IMR-90 (cell line): ENCODE data around the gene BARX1.
A peak's percentile ranks its signal among the peaks of the same experiment; 100 is the strongest.

Source experiments
- BHLHE40 ChIP-seq: fragments of 150-350 bp; IDR thresholded peaks from 2 replicates; pipeline ENCODE4 v1.6.1; 2016; ENCODE audit warnings: mild to moderate bottlenecking, low read depth, low read length
- CEBPB ChIP-seq: IDR thresholded peaks from 2 replicates; pipeline ENCODE4 v1.6.1; 2012; ENCODE audit warnings: low read depth, low read length, improper control_type of control experiment
- FOS ChIP-seq: fragments of 150-350 bp; IDR thresholded peaks from 2 replicates; pipeline ENCODE4 v1.6.1; 2016; ENCODE audit warnings: low read depth, low read length
- MAZ ChIP-seq: IDR thresholded peaks from 2 replicates; pipeline ENCODE4 v1.6.1; 2012; ENCODE audit warnings: low read depth, mild to moderate bottlenecking, low read length, improper control_type of control experiment, moderate library complexity, borderline replicate concordance
- MXI1 ChIP-seq: IDR thresholded peaks from 2 replicates; pipeline ENCODE4 v1.6.1; 2012; ENCODE audit warnings: low read depth, mild to moderate bottlenecking, low read length, moderate library complexity, borderline replicate concordance
- NFE2L2 ChIP-seq: fragments of 150-350 bp; IDR thresholded peaks from 2 replicates; pipeline ENCODE4 v1.6.1; 2016; ENCODE audit warnings: low read depth, mild to moderate bottlenecking, low read length
- POLR2A ChIP-seq: IDR thresholded peaks from 2 replicates; pipeline ENCODE4 v1.6.1; 2012; ENCODE audit warnings: mild to moderate bottlenecking, low read depth, low read length
- RAD21 ChIP-seq: IDR thresholded peaks from 2 replicates; pipeline ENCODE4 v1.6.1; 2012; ENCODE audit warnings: low read length, improper control_type of control experiment
- RCOR1 ChIP-seq: IDR thresholded peaks from 2 replicates; pipeline ENCODE4 v1.6.1; 2012; ENCODE audit warnings: mild to moderate bottlenecking, low read length, improper control_type of control experiment; ENCODE audit not compliant: insufficient replicate concordance
- RFX5 ChIP-seq: IDR thresholded peaks from 2 replicates; pipeline ENCODE4 v1.8.0; 2012; ENCODE audit warnings: low read depth, mild to moderate bottlenecking, low read length, moderate library complexity
- SMC3 ChIP-seq: fragments of 150-350 bp; IDR thresholded peaks from 2 replicates; pipeline ENCODE4 v1.6.1; 2016; ENCODE audit warnings: low read depth, mild to moderate bottlenecking, antibody characterized with exemption, low read length, moderate library complexity
- TF ChIP-seq, protein P1 (sequence below): conservative IDR thresholded peaks from 2 replicates; pipeline ENCODE4 v1.5.1; 2012; ENCODE audit warnings: mild to moderate bottlenecking, low read depth, low read length, improper control_type of control experiment
- TF ChIP-seq, protein P2 (sequence below): fragments of 150-350 bp; IDR thresholded peaks from 2 replicates; pipeline ENCODE4 v1.6.1; 2017; ENCODE audit warnings: mild to moderate bottlenecking, antibody characterized with exemption, low read length, low read depth
- TF ChIP-seq, protein P3 (sequence below): fragments of 150-350 bp; IDR thresholded peaks from 2 replicates; pipeline ENCODE4 v1.6.1; 2016; ENCODE audit warnings: low read depth, mild to moderate bottlenecking, low read length, moderate library complexity, borderline replicate concordance

DNA sequence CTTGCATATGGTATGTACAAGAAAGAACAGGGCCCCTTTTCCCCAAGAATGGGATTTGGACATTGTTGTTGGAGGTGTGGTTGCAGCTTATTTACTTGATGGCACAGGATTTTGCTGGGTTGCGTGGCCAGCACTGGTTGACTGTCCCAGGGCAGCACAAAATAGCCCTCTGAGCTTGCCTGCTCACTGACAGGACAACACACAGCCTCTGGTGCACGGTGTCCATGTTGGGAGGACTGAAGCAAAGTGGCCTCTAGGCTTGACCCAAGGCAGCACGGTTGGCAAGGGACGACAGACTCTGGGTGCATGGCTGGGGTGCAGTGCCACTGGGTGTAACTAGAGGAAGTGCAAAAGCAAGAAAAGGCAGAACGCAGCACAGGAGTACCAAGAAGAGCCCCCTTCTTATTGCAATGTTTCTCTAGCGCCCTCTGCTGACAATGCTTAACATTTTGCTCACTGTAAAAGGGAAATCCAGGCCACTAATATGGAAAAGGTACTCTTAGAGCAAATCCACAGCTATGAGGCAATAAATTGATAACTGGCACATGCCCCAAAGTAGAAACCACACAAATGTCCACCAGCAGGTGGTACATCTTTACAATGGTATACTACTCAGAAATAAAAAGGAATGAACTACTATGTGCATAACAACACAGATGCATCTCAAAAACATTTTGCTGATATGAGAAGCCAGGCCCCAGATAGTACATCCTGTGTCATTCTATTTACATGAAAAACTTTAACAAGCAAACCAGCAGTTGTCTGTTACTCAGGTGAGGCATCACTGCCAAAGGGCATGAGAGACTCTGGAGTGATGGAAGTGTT is 47.4 kb upstream of the BARX1 start:
- TF ChIP-seq, protein P1, sequence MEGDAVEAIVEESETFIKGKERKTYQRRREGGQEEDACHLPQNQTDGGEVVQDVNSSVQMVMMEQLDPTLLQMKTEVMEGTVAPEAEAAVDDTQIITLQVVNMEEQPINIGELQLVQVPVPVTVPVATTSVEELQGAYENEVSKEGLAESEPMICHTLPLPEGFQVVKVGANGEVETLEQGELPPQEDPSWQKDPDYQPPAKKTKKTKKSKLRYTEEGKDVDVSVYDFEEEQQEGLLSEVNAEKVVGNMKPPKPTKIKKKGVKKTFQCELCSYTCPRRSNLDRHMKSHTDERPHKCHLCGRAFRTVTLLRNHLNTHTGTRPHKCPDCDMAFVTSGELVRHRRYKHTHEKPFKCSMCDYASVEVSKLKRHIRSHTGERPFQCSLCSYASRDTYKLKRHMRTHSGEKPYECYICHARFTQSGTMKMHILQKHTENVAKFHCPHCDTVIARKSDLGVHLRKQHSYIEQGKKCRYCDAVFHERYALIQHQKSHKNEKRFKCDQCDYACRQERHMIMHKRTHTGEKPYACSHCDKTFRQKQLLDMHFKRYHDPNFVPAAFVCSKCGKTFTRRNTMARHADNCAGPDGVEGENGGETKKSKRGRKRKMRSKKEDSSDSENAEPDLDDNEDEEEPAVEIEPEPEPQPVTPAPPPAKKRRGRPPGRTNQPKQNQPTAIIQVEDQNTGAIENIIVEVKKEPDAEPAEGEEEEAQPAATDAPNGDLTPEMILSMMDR, result peak; percentile 61
- TF ChIP-seq BHLHE40, result no peak
- no peak for TF ChIP-seq POLR2A
- TF ChIP-seq MAZ, result no peak
- no peak for TF ChIP-seq NFE2L2
- TF ChIP-seq MXI1, result no peak
- TF ChIP-seq, protein P2, sequence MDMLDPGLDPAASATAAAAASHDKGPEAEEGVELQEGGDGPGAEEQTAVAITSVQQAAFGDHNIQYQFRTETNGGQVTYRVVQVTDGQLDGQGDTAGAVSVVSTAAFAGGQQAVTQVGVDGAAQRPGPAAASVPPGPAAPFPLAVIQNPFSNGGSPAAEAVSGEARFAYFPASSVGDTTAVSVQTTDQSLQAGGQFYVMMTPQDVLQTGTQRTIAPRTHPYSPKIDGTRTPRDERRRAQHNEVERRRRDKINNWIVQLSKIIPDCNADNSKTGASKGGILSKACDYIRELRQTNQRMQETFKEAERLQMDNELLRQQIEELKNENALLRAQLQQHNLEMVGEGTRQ, result no peak
- peak; percentile 35; the same call in 1 of the 2 replicates for TF ChIP-seq SMC3
- TF ChIP-seq, protein P3, sequence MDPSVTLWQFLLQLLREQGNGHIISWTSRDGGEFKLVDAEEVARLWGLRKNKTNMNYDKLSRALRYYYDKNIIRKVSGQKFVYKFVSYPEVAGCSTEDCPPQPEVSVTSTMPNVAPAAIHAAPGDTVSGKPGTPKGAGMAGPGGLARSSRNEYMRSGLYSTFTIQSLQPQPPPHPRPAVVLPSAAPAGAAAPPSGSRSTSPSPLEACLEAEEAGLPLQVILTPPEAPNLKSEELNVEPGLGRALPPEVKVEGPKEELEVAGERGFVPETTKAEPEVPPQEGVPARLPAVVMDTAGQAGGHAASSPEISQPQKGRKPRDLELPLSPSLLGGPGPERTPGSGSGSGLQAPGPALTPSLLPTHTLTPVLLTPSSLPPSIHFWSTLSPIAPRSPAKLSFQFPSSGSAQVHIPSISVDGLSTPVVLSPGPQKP, result no peak
- no peak for TF ChIP-seq RFX5
- 0 out of 2 replicates have a peak, but pooled peaks have one; percentile 14 for TF ChIP-seq CEBPB
- TF ChIP-seq RAD21, result peak; percentile 46
- TF ChIP-seq RCOR1, result no peak
- TF ChIP-seq FOS, result no peak
